Stimulated activated CD8-positive, alpha-beta memory T cell treated with anti-CD3 and anti-CD28 coated beads, Interleukin-12 subunit alpha, Interleukin-12 subunit beta, amount 100 ng/mL, for 24 hours (primary cell): ENCODE results near the gene PDCD4.
"Not testable (repeated sequence)": the region's sequence is repeated elsewhere in the genome, so short reads cannot be mapped to it uniquely, and the experiment has no call there.

Experiments
- DNase-seq: peaks from one replicate; pipeline ENCODE4 v3.0.0-alpha.2; 2020; ENCODE audit errors: extremely low read depth

The PDCD4 gene

DNA sequence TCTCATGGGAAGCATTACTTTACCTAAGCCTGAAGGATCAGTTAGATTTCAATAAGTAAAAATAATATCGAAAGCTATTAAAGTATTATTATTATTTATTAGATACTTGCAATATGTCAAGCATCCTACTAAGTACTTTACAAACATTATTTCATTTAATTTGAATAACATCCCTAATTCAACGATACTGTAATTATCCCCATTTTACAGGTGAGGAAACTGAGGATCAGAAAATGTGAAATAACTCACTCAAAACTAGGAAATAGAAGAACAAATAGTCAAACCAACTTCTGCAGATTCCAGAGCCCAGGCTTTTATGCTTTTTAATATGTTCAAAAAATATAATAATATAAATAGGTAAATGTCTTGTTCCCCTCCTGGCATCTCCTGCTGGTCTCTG lies 10.3 kb upstream of the PDCD4 start:
- no peak for DNase-seq

DNA sequence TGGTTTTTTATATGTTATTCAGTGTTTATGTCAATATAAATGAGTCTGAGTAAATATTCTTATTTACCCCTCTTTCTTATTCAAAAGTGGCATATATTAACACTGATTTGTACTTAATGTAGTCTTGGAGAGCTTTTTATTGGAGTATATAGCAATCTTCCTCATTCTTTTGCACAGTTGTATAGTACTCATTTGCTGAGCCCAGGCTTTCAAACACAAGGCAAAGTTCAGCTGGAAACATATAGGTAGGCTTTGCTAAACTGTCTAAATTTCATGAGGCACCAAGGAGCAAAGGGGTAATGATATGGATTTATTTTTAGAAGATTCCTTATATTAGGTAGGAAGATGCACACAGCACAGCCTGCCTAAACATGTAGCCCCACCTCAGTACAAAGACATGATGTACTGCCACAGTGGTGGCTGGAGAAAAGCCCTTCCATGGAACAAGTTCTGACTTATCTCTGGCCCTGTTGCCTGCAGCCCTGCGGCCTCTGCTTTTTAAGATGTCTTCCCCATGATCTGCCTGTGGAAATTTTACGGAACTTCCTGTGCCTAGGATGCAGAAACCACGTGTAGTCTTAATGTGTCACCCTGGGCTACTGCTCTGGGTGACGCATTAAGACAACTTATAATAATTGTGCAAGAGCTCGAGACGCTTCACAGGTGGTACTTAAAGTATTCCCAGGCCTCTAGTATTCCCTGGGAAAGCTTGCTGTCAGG lies 9.6 kb upstream of the PDCD4 start:
- DNase-seq = no peak

DNA sequence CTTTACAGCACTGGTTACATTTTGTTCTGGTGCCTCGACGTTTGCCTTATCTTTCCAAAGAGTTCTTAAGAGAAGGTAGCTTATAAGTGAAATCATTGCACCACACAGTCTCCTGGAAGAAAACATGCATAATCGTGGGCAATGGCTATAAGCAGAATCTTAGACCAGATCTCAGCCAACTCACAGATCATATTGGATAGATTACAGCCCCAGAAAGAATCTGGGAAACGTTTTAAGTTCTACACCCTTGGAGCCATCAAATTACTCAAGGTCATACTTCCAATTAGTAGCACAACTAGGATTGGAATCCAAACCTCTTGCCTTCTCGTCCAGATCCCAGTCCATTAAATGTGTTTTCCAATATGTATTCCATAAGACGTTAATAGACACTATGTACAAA lies 8.8 kb upstream of the PDCD4 start:
- DNase-seq = no peak

DNA sequence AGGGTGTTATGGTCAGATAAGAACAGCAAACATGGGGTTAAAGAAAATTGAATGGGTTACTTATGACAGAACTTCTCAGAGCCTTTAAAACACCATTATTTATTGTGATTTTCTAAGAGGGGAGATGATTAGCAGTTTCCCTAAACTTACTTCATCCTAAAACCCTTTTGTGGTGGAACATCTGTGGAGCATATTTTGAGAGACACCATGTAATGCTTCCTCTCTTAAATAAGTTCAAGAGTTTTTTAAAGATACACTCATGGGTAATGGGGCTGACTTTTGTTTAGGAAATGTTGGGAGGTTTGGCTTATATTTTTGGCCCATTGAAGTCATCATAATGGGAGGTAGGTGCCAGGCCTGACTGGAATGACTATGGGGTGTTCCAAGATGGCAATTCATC lies 8.4 kb upstream of the PDCD4 start:
- no peak for DNase-seq

DNA sequence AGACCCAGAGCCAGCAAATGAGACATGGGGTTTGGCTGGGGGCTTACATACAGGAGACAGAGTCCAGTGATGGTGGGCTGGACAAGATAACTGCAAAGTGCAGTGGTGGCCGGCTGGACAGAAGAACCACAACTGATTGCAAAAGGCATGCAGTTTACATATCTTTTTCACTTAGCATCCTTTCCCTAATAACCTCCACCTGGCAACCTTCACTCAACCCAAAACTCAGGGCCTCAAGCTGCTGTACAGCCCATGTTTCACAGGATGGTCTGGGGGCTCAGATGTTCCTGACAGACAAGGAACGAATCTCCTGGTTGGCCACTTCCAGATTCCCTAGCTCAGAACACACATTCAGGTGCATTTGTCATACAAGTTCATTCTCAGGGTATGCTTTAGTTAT lies 7.8 kb upstream of the PDCD4 start:
- DNase-seq = no peak

DNA sequence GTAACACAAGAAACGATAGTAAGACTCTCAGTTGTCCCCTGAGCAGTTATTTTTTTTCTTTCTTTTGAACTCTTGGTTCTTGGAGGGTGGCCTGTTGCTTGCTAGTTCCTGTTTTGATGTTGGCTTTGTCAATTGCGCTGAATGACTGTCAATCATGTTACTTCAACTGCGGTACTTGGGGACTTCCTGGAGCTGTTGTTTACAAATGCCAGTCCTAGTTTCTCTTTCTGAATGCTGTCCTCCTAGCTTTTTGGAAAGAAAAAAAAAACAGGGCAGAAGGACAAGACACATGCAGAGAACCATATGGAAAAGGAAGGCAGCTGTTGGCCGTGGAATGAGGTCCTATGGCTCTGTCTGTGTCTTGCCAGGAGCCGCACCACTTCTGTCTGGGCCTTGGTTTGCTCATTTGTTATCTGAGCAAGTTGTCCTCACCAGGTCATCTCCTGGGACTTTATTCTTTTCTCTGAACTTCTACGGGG lies 7.0 kb upstream of the PDCD4 start:
- DNase-seq = no peak

DNA sequence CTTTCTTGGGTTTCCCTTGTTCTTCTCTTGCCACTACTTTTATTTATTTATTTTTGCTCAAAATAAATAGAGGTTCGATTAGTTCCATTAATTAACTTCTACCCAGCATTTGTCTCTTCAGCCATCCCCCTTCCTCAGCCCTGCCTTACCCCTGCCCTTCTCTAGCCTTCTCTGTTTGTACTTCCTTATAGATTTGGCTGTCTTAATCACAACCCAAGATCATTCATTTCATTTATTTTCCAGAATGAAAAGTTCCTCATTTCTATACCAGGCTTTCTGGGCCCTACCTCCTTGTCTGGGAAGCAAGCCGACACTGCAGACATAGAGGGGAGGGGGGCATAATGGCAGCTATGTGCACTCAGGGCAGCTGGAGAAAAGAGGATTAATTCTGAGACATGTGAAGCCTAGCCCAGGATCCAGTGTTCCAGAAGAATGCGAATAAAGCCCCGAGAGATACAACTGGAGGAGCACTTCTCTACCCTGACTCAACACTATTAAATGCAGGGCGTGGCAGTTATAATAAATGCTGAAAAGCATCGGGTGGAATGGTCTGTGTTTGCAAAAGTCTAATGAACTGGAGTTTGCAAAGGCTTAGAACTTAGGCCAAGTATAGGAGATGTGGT lies 6.4 kb upstream of the PDCD4 start:
- DNase-seq = no peak

DNA sequence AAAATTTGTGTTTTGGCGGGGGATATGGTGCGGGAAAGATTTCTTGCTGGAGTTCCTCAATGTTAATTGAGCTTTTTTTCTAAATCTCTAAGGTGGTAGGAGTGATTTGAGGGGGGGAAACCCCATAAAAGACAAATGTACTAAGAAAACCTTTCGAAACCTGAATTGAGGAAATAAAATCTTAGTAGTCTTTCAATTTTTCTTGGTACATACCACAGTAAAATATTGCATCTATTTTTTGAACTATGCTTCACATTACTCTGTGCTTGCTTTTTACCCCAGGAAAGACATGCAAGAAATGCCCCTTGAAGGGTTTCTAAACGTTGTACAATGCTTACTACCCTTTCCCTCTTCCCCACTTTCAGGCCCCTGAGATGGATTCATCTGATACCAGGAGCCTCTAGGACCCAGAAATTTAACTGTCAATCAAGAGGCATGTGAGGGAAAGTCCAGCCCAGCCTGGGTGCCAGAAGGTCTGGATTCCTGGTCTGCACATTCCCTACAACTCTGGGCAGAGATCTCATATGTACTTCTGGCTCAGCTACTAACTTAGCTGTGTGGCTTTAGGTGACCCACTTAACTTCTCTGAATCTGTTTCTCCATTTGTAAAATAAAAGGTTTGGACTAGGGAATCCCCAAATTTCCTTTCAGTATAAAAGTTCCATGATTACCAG lies 5.8 kb upstream of the PDCD4 start:
- DNase-seq = no peak

DNA sequence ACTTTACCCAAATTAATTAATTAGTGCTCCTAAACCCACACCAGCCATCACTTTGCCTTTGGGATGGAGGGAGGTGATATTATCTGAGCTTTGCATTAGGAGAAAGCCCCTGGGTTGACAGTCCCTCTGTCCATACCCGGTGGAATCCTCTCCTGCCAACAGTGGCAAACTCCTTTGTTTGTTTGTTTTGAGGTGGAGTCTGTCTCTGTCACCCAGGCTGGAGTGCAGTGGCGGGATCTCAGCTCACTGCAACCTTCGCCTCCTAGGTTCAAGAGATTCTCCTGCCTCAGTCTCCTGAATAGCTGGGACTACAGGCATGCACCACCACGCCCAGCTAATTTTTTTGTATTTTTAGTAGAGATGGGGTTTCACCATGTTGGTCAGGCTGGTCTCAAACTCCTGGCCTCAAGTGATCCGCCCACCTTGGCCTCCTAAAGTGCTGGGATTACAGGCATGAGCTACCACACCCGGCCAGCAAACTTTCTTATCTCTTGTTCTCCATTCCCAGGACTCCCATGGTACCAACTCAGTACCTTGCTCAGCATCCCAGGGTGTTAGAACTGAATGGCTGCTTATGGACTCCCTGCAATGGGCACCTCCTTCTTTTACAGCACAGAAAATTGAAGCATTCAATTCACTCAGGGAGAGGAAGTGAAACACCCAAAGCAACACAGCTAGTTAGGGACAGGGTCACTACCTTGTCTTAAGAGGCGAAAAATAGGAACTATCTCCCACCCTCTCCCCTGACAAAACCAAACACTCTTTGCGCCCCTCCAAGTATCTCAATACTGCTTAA lies 4.5 kb upstream of the PDCD4 start:
- DNase-seq = not testable (repeated sequence)

DNA sequence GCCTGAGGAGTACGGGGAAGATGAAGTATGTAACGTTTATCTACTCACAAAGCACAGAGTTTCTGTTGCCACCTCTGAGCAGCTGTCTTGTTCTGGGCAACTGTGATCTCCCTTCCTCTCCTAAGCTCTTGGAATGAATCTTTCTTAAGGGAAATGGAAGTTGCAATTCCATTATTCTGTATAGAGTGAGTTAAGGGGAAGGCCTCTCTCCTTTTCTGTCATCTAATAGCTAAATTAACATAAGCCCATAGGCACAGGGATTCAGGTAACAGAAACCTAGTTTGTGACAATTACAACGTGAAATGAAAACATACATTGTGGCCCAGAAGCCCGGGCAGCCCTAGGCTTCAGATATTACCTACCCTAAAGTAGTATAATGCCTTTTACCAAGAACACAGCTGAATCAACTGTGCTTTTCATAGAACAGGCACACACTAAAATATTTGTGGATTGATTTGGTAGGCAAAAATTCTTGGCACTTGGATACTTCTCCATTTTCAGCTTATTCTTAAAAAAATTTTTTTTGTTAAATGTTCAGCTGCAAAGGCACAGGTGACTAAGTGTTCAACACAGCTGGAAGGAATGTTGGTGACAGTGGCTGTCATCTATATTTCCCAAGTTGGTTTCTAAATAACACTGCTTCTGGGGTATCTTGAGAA lies 3.8 kb upstream of the PDCD4 start:
- no peak for DNase-seq

DNA sequence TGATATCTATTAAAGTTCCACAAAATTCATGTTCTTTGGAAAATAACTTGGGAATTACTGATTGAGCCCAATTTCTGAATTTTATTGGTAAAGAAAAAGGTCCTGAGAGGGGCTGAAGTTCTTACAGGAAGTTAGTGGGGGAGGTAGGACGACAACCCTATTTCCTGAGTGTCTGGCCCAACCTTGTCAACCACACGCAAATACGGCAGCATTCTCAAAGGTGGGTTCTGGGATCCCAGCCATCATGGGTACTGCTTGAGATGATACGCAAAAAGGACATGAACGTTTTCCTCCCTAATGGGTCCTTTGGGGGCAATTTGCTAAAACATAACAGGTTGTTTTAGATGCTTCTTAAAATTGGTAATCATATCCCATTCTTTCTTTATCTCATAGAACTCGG lies 2.7 kb upstream of the PDCD4 start:
- DNase-seq = no peak

DNA sequence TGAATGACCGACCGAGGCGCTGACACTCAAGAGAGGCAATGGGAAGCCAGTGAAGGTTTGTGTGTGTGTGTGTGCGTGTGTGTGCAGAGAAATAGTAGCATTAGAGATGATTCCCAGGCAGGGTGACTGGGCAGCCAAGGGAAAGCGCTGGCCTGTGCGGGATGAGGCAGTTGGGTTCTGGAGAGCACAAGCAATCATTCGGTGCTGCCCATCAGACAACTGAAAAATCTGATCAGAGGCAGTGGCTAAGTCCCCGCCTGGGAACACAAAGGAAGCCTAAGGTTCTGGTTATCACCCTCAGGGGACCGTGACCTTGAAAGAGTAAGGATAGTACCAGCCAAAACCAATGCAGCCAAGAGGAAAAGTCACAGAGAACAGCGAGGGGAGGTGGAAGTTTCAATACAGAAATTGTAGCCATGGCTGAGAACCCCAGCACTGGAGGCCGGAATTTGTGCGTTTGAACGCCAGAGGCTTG lies 868 bp upstream of the PDCD4 start:
- no peak for DNase-seq

DNA sequence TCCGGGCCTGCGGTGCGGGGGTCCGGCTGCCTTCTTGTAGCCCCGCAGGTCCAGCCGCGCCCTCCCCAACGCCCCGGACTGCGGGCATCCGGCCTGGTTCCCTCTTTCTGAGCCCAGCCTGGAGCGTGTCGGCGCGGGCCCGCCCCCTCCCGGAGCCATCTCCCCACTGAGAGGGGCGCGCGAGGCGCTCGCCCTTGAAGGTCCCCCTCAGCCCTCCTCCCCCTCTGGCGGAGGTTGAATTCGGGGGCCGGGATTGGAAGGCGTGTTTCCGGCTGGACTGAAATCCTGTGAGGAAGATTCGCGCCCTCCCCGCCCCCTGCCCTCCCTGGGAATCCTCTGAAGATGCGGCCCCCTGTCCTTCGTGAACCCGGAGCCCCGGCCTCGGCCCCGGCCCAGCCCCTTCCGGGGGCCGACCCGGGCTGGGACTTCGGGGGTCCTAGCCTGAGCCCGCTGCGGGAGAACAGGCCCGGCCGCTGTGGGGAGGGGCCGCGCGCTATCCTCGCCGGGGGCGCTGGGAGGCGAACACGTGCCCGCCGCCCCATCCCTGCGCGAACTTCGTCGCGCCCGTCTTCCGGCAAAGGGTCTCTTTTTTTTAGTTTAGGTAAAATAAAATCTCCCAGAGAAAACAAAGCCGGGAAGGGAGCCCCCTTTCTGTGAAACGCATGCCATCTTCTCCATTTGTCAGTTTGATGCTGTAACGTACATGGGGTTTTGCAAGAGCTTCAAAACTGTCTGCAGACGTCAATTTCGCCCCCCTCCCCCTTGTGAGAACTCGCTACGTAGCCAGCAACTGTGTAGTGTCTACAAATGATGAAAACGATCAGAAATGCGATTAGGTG lies 636 bp downstream of the PDCD4 start:
- peak; percentile 51 for DNase-seq

DNA sequence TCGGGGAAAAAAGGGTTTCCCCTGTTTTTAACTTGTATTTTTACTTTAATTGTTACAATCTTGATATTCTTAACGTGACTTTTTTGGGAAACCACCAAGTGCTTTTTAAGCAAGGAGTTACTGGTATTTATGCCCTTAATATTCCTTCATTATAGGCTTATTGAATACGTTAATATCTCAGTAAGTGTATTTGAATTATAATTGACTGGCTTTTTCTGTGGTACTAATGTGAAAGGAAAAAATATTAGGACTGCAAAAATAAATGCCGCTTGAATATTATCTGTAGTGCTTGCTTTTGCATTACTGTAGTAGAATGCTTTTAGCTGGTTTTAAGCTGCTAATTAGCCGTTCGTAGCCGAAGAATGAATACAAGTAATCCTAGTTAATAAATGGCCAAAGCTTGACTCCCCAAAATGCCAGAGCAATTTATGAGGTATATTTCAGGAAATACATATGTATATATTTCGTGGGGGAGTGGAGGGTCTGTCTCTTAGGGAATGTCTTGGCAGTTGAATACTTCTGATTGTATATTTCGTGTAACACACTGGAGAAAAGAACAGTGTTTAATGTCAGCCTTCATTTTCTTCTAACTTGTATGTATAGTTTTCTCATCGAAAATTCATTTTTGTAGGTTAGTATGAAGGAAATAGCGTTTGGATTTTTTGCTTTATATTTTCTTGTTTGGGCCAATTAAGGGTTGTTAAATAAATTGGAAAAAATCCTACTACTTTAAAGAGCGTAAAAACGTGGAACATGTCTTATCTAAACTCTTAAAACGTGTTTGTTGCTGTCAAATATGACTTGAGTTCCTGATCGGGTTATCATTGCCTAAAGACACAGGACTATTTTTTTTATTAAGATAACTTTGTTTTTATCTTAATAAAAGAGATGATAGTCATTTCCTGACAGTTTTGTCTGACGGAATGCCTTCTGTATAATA lies 1.5 kb downstream of the PDCD4 start:
- no peak for DNase-seq

DNA sequence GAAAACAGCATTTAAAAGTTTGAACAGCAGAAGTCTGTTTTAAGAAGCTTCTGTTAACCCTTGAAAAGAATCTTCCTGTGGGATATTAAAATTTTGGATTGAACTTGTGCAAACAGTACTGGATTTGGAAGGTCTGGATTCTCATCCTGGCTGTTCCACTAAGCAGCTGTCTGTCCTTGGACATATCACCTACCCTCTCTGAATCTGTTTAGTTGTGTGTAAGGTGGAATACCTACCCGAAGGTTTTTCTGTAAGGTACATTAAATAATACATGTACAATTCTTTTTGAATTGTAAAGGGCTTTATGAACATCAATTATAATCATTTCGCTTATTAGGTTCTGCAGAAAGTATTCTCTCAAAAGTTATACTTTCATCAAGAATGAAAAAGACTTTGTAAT lies 2.2 kb downstream of the PDCD4 start:
- DNase-seq = no peak

DNA sequence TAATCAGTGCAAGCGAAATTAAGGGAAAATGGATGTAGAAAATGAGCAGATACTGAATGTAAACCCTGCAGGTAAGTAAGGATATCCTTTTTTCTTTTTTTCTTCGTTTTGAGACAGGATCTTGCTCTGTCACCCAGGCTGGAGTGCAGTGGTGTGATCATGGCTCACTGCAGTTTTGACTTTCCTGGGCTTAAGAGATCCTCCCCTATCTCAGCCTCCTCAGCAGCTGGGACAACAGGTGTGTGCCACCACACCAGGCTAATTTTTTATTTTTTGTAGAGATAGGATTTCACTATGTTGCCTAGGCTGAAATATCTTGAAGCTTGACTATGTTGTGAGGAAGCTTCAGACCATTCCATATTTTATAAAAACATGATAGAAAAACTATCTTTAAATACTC lies 4.3 kb downstream of the PDCD4 start:
- DNase-seq = no peak

DNA sequence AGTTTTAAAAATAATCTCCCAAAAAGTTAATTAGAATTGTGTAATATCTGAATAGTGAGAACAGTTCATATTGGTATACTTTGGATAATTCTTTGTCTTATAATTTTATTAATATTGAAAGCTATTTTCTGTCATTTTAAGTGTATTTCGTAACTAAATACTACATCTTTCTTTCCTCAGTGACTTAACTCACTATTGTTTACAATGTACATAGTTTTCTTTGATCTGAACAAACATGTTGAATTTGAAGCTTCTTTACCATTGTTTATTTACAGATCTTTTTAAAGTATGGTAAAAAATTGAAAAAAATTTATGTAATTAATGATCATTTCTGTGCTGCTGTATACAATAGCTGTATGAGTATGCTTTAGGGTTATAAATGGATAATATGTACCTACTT lies 5.1 kb downstream of the PDCD4 start:
- DNase-seq = no peak

DNA sequence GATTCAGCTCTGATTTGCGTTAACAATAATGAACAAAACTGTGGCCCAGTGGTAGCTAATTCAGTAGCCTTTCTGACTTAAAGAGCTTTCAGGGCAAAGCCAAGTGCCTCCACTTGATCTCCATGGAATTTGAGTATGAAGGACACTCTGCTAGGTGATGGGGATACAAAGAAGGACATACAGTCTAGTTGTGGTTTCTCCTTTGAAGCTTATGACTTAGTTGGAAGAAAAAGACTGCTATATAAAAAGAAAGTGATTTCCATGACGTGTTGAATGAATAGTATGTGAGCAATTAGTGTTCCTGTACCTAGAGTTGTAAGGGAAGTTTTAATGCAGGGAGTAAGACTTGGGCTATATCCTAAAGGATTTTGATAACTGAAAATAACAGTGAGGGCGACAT lies 8.3 kb downstream of the PDCD4 start:
- no peak for DNase-seq

DNA sequence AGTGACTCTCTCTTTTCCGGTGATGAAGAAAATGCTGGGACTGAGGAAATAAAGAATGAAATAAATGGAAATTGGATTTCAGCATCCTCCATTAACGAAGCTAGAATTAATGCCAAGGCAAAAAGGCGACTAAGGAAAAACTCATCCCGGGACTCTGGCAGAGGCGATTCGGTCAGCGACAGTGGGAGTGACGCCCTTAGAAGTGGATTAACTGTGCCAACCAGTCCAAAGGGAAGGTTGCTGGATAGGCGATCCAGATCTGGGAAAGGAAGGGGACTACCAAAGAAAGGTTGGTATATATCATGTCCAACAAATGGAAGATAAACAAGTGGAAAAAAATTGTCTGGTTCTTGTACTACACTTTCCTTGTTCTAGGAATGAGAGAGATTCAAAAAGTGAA lies 9.5 kb downstream of the PDCD4 start:
- DNase-seq = no peak

DNA sequence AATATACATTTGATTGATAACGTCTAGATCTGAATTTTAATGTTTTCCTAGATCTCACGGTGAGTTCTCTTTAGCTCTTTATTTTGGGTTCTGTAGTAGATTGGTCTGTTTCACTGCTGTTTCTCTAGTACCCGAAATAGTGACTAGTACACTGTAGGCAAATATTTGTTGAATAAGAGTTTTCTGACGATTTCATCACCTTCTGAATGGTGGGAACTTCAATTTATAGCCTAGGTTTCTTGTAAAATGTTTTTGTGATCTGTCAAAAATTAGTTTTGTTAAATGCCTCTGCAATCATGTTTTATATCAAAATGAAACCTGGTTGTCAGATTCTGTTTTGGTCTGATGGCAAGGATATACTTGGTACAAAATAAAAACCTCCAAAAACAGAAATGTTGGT lies 10.2 kb downstream of the PDCD4 start:
- no peak for DNase-seq
